Measurements from ENCODE around the gene PRR7.

DNA sequence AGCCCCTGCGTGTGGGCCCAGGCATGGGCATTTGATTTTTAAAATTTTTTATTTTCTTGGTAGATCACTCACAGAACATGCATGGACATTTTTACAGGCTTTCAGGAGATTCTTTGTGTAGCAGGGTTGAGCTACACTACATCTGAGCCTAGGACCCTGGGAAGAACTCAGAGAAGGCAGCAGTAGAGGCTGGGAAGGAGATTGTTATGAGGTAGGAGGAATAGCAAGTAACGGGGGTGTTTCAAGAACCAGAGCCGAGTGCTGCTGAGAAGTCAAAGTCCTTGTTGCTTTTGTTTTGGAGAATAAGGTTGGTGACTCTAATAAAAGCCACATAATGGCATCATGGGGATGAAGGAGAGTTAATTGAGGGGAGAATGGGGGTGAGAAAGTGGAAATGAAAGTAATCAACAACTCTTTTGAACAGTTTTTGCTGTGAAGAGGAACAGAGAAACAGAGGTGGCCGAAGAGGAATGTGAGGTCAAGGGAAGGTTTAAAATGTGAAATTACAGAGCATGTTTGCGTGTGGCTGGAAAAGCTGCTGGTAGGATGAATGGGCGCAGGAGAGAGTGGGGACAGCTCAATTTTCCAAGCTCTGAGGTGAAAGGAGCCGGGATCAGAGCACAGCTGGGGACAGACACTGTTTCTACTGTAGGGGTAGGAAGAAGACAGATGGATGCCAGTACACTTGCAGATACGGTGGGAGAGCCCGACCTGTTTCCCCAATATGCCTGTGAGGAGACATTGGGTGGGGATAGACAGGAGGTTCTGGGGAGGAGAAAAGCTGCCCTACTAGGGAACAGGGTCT lies 55.5 kb downstream of the PRR7 start:
- TF ChIP-seq, protein P1, sequence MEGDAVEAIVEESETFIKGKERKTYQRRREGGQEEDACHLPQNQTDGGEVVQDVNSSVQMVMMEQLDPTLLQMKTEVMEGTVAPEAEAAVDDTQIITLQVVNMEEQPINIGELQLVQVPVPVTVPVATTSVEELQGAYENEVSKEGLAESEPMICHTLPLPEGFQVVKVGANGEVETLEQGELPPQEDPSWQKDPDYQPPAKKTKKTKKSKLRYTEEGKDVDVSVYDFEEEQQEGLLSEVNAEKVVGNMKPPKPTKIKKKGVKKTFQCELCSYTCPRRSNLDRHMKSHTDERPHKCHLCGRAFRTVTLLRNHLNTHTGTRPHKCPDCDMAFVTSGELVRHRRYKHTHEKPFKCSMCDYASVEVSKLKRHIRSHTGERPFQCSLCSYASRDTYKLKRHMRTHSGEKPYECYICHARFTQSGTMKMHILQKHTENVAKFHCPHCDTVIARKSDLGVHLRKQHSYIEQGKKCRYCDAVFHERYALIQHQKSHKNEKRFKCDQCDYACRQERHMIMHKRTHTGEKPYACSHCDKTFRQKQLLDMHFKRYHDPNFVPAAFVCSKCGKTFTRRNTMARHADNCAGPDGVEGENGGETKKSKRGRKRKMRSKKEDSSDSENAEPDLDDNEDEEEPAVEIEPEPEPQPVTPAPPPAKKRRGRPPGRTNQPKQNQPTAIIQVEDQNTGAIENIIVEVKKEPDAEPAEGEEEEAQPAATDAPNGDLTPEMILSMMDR (IDR thresholded peaks at IDR 0.05) = no peak
- no peak for TF ChIP-seq POLR2A (IDR thresholded peaks at IDR 0.05)
